SK-MEL-5 (cell line): ENCODE results near the gene ETS2. TPM values are rescaled to one million over a fixed set of nuclear protein-coding genes. Genes with fewer than 3 reads are reported as not detected.
A peak's percentile ranks its signal among the peaks of the same experiment; 100 is the strongest.

ENCODE experiments used
- DNase-seq: peaks from one replicate; pipeline ENCODE4 v3.0.0-alpha.2; 2016; ENCODE audit warnings: low read depth, low spot score
- in situ Hi-C: cut with HindIII; loops from 2 replicates; pipeline ENCODE4 v1.10.0; 2016; ENCODE audit warnings: low sequenced_read_pairs, high pct_unique_total_duplicates, low pct_unique_long_range_greater_than_20kb
- polyA plus RNA-seq, 2 experiments: library from polyadenylated mRNA; depleted of rRNA; stranded (reverse); fragments of >200 nt; gene quantifications; 2 replicates each; pipeline ENCODE4 v1.2.3, GENCODE V29; 2015
- total RNA-seq: library from RNA; depleted of rRNA; stranded (reverse); fragments of >200 nt; shearing (Covaris generic); gene quantifications from 2 replicates; pipeline ENCODE4 v1.2.3, GENCODE V29; 2014; rRNA removed

The ETS2 gene
- 3.6 and 4.2 TPM in 2 replicates for total RNA-seq
- polyA plus RNA-seq (2015; cell fraction: cytosol; rRNA removed): 6.9 and 7.9 TPM in 2 replicates
- polyA plus RNA-seq (2015; cell fraction: nucleus; rRNA removed): 5.5 and 7.6 TPM in 2 replicates

GRCh38 chr21:38805328-38806152 lies at the start of gene ETS2:
Gene ETS2, plus strand, starts transcription at chr21:38805929. Its CDS starts 4,106 bp downstream, at chr21:38810035.
- in situ Hi-C loops: no loop called here
- DNase-seq: peak; percentile 75

DNA sequence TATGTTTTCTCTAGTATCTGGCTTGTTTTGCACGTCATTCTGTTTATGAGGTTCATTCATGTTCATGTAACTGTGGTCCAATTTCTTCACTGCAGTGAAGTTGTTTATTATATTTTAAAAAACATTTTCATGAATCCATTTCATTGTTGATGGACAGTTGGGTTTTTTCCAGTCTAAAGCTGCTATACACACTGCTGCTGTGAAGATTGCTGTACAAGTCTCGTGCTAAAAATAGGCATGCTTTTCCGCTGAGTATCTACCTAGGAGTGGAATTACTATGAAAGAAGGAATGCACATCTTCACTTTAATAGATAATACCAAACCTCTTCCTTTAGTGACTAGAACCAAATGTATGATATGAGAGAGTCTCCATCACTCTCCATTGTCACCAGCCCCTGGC lies 49.0 kb upstream of the ETS2 start:
- in situ Hi-C loops: no loop called here
- no peak for DNase-seq

- in situ Hi-C loops: no loop called here
- DNase-seq: no peak
Observed at GRCh38 chr21:38758501-38759214, 47.1 kb upstream of the ETS2 start.

DNA sequence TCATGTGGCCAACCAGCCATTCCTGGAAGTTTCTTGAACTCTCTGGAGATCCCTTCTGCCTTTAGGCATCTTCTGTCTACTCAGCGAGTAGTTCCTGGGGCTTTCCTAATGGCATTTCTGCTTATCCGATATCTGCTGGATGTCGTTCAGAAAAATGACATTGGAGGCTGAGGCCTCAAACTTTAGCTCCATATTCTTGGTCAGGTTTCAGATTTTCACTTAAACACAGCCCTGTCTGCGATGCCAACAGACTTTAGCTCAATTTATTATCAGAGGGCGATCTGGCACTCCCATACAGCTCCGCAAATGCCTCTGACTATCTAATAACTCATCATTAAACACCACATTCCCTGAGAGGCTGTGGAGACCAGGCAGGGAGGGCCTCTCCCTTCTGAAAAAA lies 46.3 kb upstream of the ETS2 start:
- in situ Hi-C loops: no loop called here
- no peak for DNase-seq

DNA sequence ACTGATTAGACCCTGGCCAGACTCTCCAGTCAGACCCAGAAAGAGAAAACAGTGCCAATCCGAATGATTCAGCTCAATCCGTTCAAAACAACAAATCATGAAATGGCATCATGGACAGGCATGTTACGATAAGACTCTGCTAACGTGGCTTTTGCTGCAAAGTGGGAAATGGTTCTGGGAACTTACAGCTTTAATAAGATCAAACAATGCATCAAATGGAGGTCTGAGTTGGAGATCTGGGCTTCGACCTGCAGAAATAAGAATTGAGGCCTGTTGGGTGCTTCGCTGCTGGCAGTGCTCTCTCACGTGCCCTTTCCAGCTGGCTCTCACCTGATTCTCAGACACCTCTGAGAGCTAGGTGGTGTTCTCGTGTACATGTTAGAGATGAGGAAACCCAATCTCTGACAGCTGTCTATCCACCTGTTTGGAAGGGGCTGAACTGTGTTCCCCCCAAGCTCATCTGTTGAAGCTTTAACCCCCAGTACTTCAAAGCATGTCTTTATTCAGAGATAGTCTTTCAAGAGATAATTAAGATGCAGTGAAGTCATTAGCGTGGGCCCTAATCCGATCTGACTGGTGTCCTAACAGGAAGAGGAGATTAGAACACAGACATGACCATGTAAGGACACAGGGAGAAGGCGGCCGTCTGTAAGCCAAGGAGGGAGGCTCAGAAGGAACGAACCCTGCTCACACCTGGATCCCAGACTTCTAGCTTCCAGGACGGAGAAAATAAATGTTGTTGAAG lies 45.5 kb upstream of the ETS2 start:
- in situ Hi-C loops: no loop called here
- no peak for DNase-seq

- in situ Hi-C loops: no loop called here
- no peak for DNase-seq
Observed at GRCh38 chr21:38760762-38761155, 45.0 kb upstream of the ETS2 start.

GRCh38 chr21:38761531-38761930 lies 44.2 kb upstream of the ETS2 start:
- in situ Hi-C loops: no loop called here
- DNase-seq: no peak

DNA sequence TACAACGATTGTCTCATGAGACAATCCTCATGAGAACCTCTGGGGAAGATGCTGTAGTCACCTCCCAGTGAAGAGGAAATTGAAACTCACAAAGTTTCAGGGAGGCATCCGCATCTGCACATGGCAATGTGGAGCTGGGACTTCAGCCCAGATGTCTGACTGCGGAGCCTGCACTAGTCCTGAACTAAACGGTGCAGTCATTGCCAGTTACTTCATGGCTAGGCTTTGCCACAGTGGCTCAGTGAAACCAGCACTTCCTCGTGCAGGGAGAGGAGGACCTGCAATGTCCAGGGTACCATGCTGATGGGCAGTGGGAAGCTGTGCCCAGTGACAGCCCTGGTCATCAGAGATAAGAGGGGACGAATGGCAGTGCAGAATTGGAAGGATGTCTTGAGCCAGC lies 40.7 kb upstream of the ETS2 start:
- in situ Hi-C loops: no loop called here
- DNase-seq: no peak

DNA sequence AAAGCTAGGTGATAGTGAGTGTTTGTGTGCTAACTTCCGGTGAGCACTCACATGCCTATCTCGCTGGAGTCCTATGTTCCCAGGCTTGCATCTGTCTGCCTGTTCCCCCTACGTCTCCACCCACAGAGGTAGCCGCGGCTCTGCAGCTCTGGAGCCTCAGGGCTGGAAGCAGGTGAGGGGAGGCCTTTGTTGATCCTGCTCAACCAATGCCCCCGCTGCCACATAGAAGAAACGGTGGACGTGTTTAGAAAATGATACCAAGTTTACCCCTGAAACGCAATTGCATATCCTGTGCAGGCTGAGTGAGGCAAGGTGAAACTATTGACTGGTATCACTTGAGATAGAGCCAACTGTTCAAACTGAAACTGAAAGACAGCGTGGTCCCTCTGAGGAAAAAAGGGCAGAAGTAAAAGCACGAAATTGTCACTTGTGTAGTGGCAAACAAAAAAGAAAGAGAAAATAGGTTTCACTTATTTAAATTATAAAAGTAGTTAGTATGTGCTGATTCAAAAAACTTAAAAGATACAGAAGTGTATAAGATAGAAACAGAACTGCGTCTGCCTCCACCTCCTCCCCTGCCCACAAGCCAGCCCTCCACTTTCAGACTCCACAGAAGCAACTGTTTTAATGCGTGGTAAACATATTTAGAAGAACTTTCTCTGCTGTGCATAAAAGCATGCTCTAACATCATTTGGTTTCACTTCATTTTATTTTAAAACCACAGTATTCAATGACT lies 38.6 kb upstream of the ETS2 start:
- DNase-seq: no peak

DNA sequence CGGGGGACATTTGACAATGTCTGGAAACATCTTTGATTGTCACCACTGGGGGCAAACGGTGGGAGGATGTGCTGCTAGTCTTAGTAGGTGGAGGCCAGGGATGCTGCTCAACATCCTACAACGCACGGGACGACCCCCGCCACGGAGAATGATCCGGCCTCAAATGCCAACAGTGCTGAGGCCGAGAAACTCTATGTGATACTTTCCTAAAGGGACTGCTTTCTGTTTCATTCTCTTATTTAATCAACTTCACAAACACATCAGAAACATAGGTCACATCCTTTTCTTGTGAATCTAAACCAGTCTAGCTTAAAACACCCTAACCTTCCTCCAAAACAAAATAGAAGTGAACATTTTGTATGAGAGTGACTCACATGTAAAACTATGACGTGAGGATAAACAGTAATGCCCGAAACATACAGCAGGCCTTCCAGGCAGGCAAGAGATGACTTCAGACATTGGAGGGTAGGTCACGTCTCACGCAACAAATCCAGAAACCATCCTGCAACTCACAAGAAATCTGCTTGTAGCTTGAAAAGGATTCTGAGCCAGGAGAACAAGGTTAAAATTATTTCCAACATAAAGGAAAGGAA lies 37.2 kb upstream of the ETS2 start:
- in situ Hi-C loops: no loop called here
- DNase-seq: no peak

More for the DNA sequence above, 38.6 kb upstream of the ETS2 start:
- in situ Hi-C loops: no loop called here

DNA sequence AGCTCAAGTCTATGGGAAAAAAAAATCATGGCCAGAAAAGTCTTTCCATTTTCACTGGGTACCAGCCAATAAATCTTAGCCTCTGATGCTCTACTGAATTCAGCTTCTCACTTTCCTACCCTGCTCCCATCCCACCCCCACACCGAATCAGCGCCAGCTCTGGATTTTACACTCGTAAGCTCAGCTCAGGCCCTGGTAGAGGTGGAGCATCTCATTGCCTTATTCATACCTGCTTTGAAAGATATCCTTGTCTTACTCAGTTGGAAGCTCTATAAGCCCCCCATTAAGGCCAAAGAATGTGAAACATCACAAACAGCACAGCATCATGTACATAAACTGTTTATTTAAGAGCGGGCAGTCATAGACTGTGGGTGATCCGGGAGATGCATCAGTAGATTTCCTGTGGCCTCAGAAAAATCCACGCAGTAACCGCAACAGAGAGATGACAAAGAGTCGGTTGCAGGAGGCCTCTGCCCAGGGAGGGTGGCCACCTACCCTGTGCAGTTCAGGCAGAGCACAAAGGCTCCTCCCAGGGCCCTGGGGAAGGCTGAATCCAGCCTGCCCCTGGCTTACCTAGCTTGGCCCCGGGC lies 36.4 kb upstream of the ETS2 start:
- in situ Hi-C loops: no loop called here
- no peak for DNase-seq

- no peak for DNase-seq
- in situ Hi-C loops: no loop called here
Observed at GRCh38 chr21:38770660-38771059, 35.1 kb upstream of the ETS2 start.

GRCh38 chr21:38771536-38771935 lies 34.2 kb upstream of the ETS2 start:
- DNase-seq: no peak
- in situ Hi-C loops: no loop called here

DNA sequence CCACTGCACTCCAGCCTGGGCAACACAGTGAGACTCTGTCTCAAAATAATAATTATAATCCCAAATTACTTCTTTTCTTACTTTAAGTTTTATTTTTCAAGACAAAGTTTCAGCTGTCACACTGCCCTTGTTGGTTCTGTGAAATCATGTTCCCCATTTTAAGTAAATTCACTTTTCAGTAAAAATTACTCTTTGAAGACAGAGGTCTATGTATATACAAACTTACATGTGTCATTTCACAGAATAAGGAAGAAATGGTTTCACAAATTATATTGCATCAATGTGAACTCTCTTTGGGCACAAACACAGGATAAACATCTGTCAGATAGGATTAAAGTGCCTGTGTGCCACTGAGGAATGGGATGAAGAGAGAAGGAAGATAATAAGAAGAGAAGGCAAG lies 33.1 kb upstream of the ETS2 start:
- in situ Hi-C loops: no loop called here
- DNase-seq: no peak

DNA sequence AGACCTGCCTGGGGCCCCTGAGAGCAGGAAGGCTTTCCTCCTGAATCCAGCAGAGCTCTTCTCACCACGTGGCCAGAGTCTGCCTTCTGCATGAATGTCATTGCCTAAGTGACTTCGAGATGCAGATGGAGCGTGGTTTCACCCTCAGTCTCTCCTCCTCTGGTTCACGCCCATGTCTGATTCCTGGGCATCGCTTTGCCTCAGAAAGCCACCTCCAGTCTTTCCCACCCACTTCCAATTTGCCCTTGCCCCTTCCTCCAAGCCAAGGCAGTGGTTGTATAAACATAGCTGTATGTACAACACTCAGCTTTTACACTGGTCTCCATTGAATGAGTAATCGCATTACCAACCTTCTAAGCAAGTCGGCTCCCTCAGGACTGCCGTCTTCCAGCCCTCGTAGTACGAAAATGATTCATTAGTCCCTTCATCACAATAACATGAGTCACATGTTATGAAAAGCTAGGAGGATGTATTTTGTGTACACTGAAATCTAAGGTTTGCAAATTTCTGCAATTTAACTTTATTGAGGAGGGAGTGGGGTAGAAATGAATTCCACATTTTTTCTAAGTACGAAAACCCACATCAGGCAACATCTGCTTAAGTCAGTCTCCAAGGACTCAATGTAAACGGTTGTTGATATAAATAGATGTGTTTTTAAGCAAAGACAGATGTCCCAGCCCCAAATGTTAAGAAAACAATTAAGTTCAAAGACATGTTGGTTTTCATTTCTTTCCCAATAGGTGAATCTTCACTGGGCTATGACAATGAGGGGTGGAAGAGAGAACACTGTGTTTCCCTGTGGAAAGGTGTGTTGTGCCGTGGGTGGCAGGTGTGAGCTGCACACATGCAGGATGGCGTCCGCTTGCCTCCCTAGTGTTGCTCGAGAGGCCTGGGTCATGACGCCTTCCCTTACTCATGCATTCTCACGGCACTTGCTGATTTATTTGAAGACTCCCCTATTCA lies 32.3 kb upstream of the ETS2 start:
- in situ Hi-C loops: no loop called here
- DNase-seq: no peak

DNA sequence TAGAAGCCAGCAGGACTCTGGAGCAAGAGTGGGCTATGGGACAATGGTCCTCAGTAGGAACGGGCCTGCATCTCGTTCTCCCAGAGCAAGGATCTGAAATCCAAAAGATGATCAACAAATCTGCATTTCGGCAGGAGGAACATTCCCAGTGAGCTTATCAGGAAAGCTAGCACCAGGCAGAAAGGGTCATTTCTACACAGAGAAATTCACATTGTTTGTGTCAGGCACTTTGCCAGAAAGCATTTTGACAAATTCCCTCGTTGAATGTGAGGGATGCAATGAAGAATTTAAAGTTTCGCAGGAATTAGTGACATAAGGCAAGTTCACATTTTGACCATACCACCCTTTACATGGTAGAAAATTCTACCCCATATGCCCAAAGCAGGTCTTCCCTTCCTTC lies 31.6 kb upstream of the ETS2 start:
- in situ Hi-C loops: no loop called here
- no peak for DNase-seq
